Left ventricle myocardium inferior (tissue), 1 donor: Measurements from ENCODE around the gene HLA-DOA. TPM values are rescaled to one million over a fixed set of nuclear protein-coding genes. Genes with fewer than 3 reads are reported as not detected.
A peak's percentile ranks its signal among the peaks of the same experiment; 100 is the strongest.

Experiments used
- DNase-seq: peaks from one replicate; pipeline ENCODE4 v3.0.0-alpha.2; 2020
- H3K27ac ChIP-seq: fragments of 200-600 bp; replicated peaks from 2 replicates; pipeline ENCODE4 v1.8.0; 2021
- H3K27me3 ChIP-seq: fragments of 200-600 bp; 2 replicates; pipeline ENCODE4 v1.8.0; 2021; ENCODE audit warnings: low read depth
- H3K36me3 ChIP-seq: fragments of 200-600 bp; 2 replicates; pipeline ENCODE4 v1.8.0; 2021
- H3K4me1 ChIP-seq: fragments of 200-600 bp; 2 replicates; pipeline ENCODE4 v1.8.0; 2021
- H3K4me3 ChIP-seq: fragments of 200-600 bp; 2 replicates; pipeline ENCODE4 v1.8.0; 2021; ENCODE audit warnings: mild to moderate bottlenecking, moderate library complexity
- H3K9me3 ChIP-seq: fragments of 200-600 bp; replicated peaks from 2 replicates; pipeline ENCODE4 v1.8.0; 2021
- intact Hi-C: fragments of 100-400 bp; cut with micrococcal nuclease; formaldehyde crosslinking; loops from one replicate; pipeline ENCODE4 v1.11.0; 2022
- total RNA-seq: library from RNA; stranded (reverse); fragmentation: NEBNext Ultra II Directional; extraction: Animal tissue kit (Norgen Biotek cat#: 25700); gene quantifications from one replicate; pipeline ENCODE4 v1.2.1, GENCODE V29; 2021
- TF ChIP-seq, protein P1 (sequence below): fragments of 200-600 bp; IDR thresholded peaks from 2 replicates; pipeline ENCODE4 v1.8.0; 2021; ENCODE audit warnings: antibody characterized with exemption, mild to moderate bottlenecking, borderline replicate concordance
- donor health status: DM: no; HTN: yes; CAD: no; lungs with severe emphysema.

HLA-DOA gene
- total RNA-seq, 1 donor from 2014 or later = 1.8 TPM

DNA sequence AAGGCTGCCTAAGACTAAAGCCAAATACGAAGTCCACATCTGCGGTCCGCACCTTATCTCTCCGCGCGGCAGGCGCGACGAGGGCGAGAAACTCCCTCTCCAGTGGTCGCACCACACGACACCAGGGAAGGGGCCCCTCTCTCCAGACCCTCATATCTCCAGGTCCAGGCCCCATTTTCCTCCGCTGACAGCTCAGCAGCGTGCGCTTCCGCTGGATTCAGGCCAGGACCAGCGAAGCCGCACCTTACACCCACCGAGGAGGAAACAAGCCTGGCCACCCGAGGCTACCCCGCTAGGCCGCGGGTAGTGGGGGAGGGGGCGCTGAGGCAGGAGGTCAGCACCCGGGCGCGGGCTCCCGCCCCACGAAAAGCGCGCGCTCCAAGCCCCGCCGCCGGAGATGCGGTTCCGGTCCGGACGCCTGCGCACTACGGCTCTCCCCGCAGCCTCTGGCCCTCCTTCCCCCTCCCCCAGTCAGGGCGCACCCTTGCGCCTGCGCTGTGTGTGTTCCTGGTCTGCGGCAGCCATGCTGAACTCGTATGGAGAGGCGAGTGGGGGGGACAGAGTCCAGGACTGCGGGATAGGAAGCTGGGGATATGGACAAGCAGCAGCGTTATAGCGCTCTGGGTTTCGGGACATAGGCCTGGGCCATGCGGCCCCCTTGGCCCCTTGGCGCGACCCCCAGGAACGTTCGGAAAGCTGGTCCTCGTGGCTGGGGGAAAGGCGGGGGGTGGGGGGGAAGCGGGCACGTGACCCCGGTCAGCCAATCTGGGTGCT is 41.1 kb downstream of the HLA-DOA start, which contains the start of gene BRD2:
BRD2 (plus strand) TSS at position 502 of the 774 bp plus-strand sequence. CDS start 4,305 bp downstream, outside the sequence.
- TF ChIP-seq, protein P1, sequence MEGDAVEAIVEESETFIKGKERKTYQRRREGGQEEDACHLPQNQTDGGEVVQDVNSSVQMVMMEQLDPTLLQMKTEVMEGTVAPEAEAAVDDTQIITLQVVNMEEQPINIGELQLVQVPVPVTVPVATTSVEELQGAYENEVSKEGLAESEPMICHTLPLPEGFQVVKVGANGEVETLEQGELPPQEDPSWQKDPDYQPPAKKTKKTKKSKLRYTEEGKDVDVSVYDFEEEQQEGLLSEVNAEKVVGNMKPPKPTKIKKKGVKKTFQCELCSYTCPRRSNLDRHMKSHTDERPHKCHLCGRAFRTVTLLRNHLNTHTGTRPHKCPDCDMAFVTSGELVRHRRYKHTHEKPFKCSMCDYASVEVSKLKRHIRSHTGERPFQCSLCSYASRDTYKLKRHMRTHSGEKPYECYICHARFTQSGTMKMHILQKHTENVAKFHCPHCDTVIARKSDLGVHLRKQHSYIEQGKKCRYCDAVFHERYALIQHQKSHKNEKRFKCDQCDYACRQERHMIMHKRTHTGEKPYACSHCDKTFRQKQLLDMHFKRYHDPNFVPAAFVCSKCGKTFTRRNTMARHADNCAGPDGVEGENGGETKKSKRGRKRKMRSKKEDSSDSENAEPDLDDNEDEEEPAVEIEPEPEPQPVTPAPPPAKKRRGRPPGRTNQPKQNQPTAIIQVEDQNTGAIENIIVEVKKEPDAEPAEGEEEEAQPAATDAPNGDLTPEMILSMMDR = no peak
- H3K4me1 ChIP-seq = peaks cover 59% of the 10 kb centered on the region
- peak; percentile 96 for DNase-seq
- H3K27ac ChIP-seq = peak within 1 kb of the TSS; percentile 100
- H3K4me3 ChIP-seq = peak within 1 kb of the TSS; percentile 100
- H3K9me3 ChIP-seq = no peaks in the 10 kb centered on the region
- H3K36me3 ChIP-seq = peaks cover 12% of the 10 kb centered on the region
- H3K27me3 ChIP-seq = no peaks in the 10 kb centered on the region
- intact Hi-C loops = no loop called here

DNA sequence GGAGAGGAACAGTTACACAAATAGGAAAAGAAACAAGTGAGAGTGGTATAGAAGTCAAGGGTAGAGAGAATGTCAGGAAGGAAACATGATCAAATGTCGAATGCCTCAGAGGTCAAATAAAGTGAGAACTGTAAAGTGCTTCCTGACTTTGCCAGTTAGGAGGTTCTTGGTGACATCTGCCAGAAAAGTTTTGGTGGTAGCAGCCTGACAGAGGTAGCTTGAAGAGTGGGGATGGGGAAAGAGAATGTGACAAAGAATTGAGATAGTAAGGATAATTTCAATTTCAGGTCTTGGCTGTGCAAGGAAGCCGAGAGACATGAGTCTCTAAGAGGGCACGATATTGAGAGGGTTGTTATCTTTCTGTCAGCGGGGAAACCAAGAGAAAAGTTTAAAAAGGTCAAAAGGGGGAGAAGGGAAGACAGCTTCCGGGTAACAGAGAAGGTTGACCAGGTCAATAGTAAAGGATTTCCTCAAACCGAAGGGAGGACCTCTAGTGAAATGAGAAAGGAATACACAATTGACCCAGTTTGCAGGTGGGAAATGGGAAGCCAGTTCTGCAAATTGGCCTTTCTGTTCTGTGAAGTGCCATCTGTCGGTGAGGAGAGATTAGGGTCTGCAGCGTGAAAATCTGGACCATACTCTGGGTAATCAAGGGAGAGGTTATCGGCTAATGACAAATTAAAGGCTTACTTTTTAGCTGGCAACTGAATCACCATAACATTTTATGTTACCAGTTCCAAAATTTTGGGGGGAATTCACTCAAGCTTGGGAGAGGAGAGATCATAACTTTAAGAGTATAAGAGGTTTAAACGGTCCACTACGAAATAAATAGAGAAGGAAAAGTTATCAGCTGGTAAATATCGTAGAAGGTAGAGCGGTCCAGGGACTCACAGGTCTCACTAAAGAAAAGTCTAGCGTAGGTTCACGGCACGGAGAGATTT is 42.0 kb downstream of the HLA-DOA start:
- H3K36me3 ChIP-seq = peaks cover 4% of the 10 kb centered on the region
- peak overlapping the region; percentile 100 for H3K27ac ChIP-seq
- peaks cover 50% of the 10 kb centered on the region for H3K4me1 ChIP-seq
- TF ChIP-seq, protein P1 = peak; percentile 60
- H3K27me3 ChIP-seq = no peaks in the 10 kb centered on the region
- no peak for DNase-seq
- intact Hi-C loops = no loop called here
- peak overlapping the region; percentile 100 for H3K4me3 ChIP-seq
- H3K9me3 ChIP-seq = no peaks in the 10 kb centered on the region

GRCh38 chr6:32964776-32965175 is 44.6 kb downstream of the HLA-DOA start:
- TF ChIP-seq, protein P1 = no peak
- H3K4me3 ChIP-seq = no peak overlapping the region
- intact Hi-C loops = no loop called here
- H3K4me1 ChIP-seq = peaks cover 36% of the 10 kb centered on the region
- no peak overlapping the region for H3K27ac ChIP-seq
- DNase-seq = no peak
- H3K9me3 ChIP-seq = no peaks in the 10 kb centered on the region
- no peaks in the 10 kb centered on the region for H3K27me3 ChIP-seq
- H3K36me3 ChIP-seq = no peaks in the 10 kb centered on the region

GRCh38 chr6:32963866-32964265 is 45.5 kb downstream of the HLA-DOA start:
- no peaks in the 10 kb centered on the region for H3K36me3 ChIP-seq
- TF ChIP-seq, protein P1 = no peak
- no peak overlapping the region for H3K4me3 ChIP-seq
- intact Hi-C loops = no loop called here
- H3K9me3 ChIP-seq = no peaks in the 10 kb centered on the region
- H3K27me3 ChIP-seq = no peaks in the 10 kb centered on the region
- peaks cover 27% of the 10 kb centered on the region for H3K4me1 ChIP-seq
- H3K27ac ChIP-seq = no peak overlapping the region
- no peak for DNase-seq

- Histone ChIP-seq H3K36me3 (no peaks in the 10 kb centered on the region), H3K4me3 (no peak overlapping the region), H3K4me1 (peaks cover 18% of the 10 kb centered on the region), H3K9me3 (no peaks in the 10 kb centered on the region), H3K27ac (no peak overlapping the region), H3K27me3 (no peaks in the 10 kb centered on the region)
- intact Hi-C loops = no loop called here
- DNase-seq = no peak
- TF ChIP-seq, protein P1 = no peak
Measured at GRCh38 chr6:32962213-32962826, 47.1 kb downstream of the HLA-DOA start.
